NCI-H526 treated with DMSO at 0.1 percent for 48 hours (cell line): Measurements from ENCODE around the gene THOC5.
"Not testable (repeated sequence)": the region's sequence is repeated elsewhere in the genome, so short reads cannot be mapped to it uniquely, and the experiment has no call there.

Experiments used
- DNase-seq: peaks from one replicate; lab custom pipeline; 2025; lab: John Stamatoyannopoulos, UW

The THOC5 gene

DNA sequence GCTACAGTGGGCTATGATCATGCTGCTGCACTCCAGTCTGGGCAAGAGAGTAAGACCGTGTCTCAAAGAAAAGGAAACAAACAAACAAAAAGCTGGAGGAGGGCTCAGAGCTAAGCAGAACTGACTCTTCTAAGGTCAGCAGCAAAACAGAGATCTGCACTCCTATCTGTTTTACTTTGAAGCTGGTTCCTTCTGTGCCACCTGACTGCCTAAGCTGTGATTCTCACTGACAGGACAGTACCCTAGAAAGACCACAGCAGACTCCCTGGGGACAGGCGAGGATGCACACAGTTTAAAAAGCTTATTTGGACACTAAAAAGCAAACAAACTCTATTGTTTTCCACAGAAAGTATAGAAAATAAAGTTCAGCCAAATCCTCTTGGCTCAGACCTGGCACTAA is 43.0 kb downstream of the THOC5 start:
- no peak for DNase-seq

DNA sequence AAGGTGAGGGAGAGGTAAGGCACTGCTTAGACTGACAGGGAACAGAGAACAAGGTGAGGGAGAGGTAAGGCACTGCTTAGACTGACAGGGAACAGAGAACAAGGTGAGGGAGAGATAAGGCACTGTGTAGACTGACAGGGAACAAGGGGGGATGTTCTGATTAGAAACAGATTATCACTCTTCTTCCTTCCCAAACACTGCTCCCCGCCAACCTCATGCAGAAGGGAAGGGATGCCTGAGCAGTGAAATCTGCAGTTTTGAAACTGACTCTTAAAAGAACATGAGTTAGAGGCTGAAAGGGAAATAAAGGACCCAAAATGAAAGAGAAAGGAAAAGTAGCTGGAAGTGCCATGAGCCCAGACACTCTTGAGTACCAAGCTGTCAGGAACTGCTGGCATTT is 43.7 kb downstream of the THOC5 start:
- DNase-seq = no peak

DNA sequence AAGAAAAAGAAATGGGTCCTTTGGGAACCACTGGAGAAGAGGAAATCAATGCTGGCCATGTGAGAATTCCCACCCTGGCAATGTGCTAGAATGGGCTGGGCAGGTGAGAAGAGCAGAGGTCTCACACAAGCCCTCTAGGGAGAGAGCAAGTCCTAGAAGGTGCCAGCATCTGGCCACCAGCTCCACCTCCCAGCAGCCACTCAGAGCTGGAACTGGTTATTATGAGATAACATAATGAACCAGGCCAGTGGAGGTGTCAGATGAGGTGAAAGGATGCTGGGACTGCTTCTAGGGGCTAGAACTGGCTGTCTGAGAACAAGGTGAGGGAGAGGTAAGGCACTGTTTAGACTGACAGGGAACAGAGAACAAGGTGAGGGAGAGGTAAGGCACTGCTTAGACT is 44.3 kb downstream of the THOC5 start:
- no peak for DNase-seq

DNA sequence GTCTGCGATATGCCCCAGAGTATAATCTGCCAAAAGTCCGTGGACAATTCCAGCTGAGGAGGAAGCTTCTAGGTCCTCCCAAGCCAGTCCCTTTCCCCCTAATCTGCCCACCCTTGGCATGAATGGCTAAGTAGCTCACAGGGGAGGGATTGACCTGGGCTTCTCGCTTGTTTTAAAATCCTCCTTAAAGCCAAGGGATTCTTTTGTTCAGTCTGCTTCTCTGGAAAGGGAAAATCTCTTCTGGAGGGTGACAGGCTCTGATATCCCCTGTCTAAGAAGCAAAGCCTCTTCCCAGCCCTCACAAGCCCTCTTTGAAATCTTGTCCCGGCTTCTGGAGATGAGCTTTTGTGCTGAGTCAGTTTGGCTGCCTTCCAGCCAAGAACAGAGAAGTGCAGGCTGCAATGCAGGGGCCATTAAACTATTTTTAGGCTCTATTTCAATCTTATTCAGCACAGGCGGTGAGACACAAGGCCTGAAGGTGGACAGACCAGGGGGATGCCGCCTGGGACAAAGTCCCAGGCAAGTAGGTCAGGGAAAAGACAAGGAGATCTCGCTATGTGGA is 49.7 kb downstream of the THOC5 start:
- no peak for DNase-seq

DNA sequence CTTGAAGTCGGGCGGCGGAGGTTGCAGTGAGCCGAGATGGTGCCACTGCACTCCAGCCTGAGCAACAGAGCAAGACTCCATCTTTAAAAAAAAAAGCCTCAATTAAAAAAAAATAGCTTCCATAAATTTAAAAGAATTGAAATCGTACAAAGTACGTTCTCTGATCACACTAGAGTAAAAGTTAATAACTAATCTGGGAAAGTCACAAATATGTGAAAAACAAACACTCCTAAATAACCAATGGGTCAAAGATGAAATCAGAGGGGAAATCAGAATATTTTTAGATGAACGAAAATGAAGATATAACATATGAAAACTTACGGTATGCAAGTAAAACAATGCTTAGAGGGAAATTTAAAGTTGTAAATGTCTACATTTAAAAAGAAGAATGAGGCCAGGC is 53.7 kb downstream of the THOC5 start:
- DNase-seq = no peak

DNA sequence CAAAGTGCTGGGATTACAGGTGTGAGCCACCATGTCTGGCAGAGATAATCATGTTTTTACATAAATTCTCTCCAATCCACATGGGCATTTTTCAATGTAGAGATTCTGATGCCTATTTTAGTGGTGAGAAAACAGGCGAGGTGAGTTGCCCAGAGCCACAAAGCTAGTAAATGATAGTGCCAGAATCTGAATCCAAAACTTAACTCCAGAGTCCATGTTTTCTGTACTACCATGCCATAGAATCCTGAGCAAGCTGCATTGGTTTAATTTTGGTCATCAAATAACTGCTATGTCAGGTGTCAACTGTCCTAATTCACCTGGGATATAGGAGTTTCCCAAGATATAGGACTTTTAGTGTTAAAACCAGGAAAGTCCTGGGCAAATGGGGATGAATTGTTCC is 59.9 kb downstream of the THOC5 start:
- no peak for DNase-seq

DNA sequence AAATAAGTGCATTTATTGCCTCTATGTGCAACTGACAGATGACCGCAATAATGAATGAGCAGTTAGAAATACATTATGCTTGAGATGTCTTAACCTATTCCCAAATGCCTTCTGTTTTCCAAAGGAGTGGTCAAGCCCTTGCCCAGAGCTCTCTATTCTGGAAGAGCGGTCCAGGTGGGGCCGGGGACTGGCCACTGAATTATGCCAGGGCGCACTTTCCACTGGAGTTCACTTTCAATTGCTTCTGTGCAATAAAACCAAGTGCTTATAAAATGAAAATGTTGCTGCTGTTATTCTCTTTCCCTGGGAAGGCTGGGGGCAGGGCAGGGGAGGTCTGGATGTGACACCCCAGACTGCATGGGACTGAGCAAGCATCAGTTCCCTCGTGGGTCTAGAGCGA is 62.5 kb downstream of the THOC5 start:
- DNase-seq = no peak

DNA sequence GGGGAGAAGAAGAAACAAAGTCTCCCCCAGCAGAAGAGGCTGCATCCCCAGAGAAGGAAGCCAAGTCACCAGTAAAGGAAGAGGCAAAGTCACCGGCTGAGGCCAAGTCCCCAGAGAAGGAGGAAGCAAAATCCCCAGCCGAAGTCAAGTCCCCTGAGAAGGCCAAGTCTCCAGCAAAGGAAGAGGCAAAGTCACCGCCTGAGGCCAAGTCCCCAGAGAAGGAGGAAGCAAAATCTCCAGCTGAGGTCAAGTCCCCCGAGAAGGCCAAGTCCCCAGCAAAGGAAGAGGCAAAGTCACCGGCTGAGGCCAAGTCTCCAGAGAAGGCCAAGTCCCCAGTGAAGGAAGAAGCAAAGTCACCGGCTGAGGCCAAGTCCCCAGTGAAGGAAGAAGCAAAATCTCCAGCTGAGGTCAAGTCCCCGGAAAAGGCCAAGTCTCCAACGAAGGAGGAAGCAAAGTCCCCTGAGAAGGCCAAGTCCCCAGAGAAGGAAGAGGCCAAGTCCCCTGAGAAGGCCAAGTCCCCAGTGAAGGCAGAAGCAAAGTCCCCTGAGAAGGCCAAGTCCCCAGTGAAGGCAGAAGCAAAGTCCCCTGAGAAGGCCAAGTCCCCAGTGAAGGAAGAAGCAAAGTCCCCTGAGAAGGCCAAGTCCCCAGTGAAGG is 64.3 kb downstream of the THOC5 start:
- DNase-seq = not testable (repeated sequence)

DNA sequence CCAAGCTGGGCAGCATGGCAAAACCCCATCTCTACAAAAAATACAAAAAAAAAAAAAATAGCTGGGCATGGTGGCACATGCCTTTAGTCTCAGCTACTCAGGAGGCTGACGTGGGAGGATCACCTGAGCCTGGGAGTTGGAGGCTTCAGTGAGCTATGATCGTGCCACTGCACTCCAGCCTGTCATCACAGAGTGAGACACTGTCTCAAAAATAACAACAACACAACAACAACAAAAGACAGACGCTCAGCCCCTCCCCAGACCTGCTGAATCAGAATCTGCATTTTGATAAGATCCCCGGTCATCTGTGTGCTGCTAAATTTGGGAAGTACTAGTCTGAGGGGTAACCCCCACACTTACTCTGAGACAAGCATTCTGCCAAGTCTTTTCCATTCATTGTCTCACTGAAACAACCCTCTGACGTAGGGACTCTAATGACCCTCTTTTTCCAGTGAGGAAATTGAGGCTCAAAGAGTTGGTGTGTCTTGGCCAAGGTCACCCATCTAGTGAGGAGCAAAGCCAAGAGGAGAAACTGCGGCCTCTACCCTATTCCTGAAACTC is 66.1 kb downstream of the THOC5 start:
- no peak for DNase-seq

DNA sequence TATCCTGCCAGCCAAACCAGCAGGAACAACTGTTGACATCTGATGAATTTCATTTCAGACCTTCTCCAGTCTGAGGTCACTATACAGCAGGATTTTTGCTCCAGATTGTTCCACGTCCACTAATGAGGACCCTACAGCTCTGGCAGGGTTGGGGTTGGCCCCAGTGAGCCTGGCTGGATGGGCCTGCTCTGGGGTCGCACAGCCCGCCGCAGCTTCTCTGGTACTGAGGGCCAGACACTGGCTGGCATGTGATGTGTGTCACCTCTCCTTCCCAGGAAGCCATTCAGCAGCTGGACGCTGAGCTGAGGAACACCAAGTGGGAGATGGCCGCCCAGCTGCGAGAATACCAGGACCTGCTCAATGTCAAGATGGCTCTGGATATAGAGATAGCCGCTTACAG is 68.1 kb downstream of the THOC5 start:
- DNase-seq = no peak

DNA sequence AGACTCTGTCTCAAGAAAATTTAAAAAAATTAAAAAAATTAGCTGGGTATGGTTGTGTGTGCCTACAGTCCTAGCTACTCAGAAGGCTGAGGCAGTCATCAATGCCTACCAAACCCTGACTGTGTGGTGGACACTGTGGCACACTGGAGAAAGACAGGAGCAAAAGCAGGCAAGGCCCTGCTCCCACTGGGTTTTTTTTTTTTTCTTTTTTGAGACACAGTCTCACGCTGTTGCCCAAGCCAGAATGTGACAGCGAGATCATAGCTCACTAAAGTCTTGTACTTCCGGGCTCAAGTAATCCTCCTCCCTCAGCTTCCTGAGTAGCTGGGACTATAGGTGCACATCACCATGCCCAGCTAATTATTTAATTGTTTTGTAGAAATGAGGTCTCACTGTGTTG is 68.9 kb downstream of the THOC5 start:
- DNase-seq = no peak

DNA sequence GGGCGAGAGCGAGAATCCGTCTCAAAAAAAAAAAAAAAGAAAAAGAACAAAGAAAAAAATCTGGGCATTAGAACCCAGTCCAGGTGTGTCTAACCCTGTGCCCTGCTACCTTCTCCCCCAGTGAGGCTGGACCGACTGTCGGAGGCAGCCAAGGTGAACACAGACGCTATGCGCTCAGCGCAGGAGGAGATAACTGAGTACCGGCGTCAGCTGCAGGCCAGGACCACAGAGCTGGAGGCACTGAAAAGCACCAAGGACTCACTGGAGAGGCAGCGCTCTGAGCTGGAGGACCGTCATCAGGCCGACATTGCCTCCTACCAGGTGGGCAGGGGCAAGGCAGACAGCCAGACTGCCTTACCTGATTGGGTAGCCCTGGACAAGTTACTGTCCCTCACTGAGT is 70.3 kb downstream of the THOC5 start:
- no peak for DNase-seq

DNA sequence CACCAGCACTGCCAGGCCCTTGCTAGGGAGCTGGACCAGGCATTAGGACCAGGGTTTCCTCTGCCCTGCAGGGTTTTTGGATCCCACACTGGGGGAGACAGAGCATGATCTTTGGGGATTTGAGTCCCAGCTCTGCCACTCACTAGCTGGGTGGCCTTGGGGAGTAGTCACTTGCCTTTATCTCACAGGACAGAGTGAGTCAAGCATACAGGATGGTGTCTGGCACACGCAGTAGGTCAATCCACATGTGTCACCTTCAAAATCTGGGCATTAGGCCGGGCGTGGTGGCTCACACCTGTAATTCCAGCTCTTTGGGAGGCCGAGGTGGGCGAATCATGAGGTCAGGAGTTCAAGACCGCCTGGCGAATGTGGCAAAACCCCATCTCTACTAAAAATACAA is 70.8 kb downstream of the THOC5 start:
- DNase-seq = no peak

DNA sequence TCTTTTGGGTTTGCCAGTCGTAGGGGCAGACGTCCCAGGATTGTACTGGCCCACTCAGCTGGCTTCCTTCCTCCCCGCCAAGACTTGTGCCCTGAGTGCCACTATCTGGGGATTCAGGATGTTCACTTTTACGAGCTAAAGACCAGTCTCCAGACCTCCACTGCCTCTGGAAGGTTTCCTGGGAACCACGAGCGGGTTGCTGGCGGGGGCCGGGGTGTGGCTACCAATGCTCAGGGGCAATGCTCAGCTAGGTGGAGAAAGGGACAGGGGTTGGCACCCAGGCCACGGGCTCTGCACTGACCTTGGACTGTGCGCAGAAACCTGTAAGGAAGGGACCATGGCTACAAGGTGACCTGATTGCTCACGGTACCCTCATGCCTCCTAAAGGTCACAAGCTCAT is 71.3 kb downstream of the THOC5 start:
- no peak for DNase-seq

DNA sequence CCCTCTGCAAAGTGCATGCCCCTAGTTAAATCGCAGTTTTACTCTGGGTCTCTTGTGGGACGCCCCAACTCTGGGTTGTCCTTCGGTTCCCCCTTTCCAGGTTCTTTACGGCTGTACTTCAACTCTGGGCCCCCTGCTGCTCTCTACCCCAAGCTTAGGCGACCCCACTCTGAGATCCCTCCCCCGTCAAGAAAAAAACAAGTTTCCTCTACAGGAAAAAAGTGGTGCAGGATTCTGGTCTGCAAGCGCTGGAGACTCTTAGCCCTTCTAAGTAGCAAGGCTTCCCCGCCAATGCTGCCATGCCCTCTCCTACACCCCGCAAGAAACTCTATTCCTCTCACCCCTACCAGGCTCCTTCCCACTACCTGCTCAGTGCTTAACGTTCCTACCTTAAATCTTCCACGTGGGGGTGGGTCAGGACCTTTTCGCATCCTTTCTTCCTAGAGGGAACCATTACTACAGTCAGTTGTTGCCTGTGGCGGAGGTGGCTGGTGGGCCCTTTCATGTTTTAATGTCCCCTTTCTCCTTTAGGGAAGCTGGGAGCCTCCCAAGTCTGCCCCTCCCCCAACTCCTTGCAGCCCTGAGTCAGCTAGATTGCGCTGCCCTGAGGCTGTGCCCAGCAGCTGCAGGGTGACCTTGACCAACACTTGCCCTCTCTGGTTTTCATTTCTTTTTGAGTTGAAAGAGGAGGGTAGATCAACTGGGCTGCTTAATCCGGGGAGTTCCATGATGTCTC is 72.1 kb downstream of the THOC5 start:
- no peak for DNase-seq

DNA sequence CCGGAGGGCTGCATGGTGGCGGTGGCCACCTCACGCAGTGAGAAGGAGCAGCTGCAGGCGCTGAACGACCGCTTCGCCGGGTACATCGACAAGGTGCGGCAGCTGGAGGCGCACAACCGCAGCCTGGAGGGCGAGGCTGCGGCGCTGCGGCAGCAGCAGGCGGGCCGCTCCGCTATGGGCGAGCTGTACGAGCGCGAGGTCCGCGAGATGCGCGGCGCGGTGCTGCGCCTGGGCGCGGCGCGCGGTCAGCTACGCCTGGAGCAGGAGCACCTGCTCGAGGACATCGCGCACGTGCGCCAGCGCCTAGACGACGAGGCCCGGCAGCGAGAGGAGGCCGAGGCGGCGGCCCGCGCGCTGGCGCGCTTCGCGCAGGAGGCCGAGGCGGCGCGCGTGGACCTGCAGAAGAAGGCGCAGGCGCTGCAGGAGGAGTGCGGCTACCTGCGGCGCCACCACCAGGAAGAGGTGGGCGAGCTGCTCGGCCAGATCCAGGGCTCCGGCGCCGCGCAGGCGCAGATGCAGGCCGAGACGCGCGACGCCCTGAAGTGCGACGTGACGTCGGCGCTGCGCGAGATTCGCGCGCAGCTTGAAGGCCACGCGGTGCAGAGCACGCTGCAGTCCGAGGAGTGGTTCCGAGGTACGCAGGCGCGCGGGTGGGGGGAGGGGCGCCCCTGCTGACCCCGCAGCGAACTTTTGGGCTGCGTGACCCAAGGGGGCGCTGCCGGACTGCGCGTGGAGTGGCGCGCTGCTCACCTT is 72.9 kb downstream of the THOC5 start:
- no peak for DNase-seq

DNA sequence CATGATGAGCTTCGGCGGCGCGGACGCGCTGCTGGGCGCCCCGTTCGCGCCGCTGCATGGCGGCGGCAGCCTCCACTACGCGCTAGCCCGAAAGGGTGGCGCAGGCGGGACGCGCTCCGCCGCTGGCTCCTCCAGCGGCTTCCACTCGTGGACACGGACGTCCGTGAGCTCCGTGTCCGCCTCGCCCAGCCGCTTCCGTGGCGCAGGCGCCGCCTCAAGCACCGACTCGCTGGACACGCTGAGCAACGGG is 73.4 kb downstream of the THOC5 start:
- no peak for DNase-seq

DNA sequence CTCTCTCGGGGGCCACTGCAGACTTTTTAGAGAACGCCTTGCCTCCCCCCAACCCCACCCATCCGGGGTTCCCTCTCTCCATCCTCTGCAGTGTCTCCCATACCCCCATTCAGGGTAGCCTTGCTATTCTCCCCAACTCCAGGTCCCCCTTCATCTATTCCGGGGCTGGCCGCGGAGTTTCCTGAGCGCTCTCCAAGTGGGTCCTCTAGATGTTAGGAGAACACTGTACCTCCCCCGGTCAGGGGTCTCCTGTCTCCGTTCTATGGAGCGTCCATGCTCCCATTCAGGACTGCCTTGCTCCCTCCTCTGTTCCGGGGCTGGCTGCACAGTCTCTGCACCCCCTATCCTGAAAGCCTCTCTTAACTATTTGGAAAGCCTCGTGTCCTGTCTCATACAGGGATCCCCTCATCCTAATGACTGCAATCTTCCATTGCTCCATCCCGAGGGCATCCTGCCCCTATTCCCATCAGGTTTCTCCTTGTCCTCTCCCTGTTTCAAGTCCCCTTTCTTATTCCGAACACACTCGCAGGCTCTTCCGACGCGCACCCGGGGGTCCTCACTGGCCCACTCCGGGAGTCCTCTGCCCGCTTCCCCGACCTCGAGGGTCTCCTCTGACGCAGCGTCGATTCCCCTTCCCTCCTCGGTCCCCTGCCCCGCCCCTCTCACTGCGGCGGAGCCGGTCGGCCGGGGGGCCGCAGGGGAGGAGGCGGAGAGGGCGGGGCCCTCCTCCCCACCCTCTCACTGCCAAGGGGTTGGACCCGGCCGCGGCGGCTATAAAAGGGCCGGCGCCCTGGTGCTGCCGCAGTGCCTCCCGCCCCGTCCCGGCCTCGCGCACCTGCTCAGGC is 73.9 kb downstream of the THOC5 start, which contains the start of gene NEFH:
NEFH (plus strand) TSS at position 802 of the 845 bp plus-strand sequence. CDS start 45 bp downstream, outside the sequence.
- DNase-seq = peak; percentile 43

DNA sequence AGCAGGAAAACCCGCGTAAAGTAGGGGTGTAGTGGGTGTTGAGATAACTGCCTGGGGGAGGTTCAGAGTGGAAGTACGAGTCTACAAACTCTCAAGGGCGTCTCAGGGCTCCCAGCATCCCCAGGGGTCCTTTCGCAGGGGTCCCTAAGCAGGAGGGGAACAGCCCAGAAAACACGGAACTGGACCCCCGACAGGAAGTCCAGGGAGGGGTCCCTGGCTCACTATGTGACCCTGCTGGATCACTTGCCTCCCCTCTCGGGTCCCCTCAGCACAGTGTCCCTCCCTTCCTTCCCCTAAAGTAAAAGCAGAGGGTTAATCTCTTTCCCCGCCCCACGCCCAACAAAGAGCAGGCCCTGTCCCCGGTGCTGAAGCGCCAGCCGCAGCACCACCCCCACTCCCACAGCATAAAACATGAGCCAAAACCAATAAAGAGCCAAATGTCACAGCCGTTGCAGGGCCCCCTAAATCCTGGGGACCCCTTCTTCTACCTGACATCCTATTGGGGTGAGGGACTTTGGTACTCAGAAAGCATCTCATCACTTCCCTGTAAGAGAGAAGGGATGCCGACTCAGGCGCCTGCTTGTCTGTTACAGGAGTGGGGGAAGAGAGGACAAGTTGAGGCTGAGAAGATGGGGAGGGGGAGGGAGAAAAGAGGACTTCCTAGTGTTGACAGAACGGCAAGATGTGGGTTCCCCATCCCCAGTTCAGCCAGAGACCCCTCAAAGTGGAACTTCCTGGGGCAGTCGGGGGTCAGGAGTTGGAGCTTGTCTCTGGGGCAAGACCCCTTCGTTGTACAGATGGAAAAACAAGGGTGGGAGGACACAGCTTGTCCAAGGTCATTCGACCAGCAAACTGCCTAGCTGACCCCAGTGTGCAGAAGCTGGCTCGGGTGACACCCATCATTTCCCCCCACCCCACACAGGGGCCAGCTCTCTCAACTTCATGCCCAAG is 75.0 kb downstream of the THOC5 start:
- peak; percentile 46 for DNase-seq

DNA sequence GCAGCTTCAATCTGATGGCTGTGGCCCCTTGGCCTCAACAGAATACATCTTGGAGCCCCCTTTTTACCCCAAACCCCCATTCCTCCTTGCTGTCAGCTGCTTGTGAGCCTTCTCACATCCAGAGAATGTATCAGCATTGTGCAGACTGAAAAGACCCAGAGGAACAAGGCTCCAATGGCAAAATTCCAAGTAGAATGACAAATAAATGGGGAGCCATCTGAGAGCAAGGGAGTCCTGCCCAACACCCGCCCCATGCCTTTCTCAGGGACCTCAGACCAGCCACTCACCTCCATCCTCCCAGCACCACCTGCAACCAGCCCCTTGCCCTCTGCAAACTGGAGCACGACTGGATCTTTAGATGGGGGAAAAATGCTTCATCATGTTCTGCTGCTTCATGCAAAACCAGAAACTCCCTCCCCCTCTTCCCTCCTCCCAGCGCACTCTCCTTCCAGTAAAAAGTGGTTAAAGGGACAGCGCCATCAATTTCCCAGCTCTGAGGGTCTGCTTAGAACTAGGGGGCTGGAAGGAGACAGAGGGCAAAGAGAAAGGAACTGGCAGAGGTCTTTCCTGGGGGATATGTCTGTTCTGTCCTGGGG is 75.7 kb downstream of the THOC5 start:
- DNase-seq = peak; percentile 72
